NCI-H748 (cell line): ENCODE measurements around the gene RFX2.

Source experiments
- DNase-seq: peaks from one replicate; lab custom pipeline; 2025; ENCODE audit not compliant: unreplicated experiment; lab: John Stamatoyannopoulos, UW

The RFX2 gene

GRCh38 chr19:6105444-6105843, 4.9 kb downstream of the RFX2 start:
- DNase-seq, result no peak

- DNase-seq, result no peak
These were observed 6.4 kb downstream of the RFX2 start for GRCh38 chr19:6103894-6104293.

GRCh38 chr19:6103217-6103644, 7.1 kb downstream of the RFX2 start:
- DNase-seq, result no peak

- DNase-seq, result no peak
These were observed 8.3 kb downstream of the RFX2 start for GRCh38 chr19:6101991-6102390.

GRCh38 chr19:6101291-6101825, 8.9 kb downstream of the RFX2 start:
- DNase-seq, result no peak

GRCh38 chr19:6100284-6100915, 9.9 kb downstream of the RFX2 start:
- DNase-seq, result no peak

GRCh38 chr19:6099599-6099998, 10.7 kb downstream of the RFX2 start:
- no peak for DNase-seq

GRCh38 chr19:6099033-6099432, 11.3 kb downstream of the RFX2 start:
- DNase-seq, result no peak

- DNase-seq, result no peak
These were observed 11.7 kb downstream of the RFX2 start for GRCh38 chr19:6098574-6098973.

GRCh38 chr19:6097911-6098310, 12.4 kb downstream of the RFX2 start:
- no peak for DNase-seq

- no peak for DNase-seq
These were observed 14.5 kb downstream of the RFX2 start for GRCh38 chr19:6095760-6096159.

GRCh38 chr19:6092329-6093286, 17.7 kb downstream of the RFX2 start:
- DNase-seq, result peak; percentile 77

- DNase-seq, result peak; percentile 2
These were observed 18.5 kb downstream of the RFX2 start for GRCh38 chr19:6091771-6092291.

- DNase-seq, result no peak
These were observed 19.7 kb downstream of the RFX2 start for GRCh38 chr19:6090634-6091033.

- DNase-seq, result no peak
These were observed 21.7 kb downstream of the RFX2 start for GRCh38 chr19:6088602-6089049.

- DNase-seq, result peak; percentile 76
These were observed 23.2 kb downstream of the RFX2 start for GRCh38 chr19:6087074-6087571.

GRCh38 chr19:6086068-6086788, 24.1 kb downstream of the RFX2 start:
- DNase-seq, result no peak

GRCh38 chr19:6084821-6085220, 25.5 kb downstream of the RFX2 start:
- DNase-seq, result no peak

GRCh38 chr19:6079107-6079506, 31.2 kb downstream of the RFX2 start:
- DNase-seq, result no peak

GRCh38 chr19:6078068-6078467, 32.2 kb downstream of the RFX2 start:
- DNase-seq, result no peak
